ENCODE measurements around the gene FTH1.

The FTH1 gene

DNA sequence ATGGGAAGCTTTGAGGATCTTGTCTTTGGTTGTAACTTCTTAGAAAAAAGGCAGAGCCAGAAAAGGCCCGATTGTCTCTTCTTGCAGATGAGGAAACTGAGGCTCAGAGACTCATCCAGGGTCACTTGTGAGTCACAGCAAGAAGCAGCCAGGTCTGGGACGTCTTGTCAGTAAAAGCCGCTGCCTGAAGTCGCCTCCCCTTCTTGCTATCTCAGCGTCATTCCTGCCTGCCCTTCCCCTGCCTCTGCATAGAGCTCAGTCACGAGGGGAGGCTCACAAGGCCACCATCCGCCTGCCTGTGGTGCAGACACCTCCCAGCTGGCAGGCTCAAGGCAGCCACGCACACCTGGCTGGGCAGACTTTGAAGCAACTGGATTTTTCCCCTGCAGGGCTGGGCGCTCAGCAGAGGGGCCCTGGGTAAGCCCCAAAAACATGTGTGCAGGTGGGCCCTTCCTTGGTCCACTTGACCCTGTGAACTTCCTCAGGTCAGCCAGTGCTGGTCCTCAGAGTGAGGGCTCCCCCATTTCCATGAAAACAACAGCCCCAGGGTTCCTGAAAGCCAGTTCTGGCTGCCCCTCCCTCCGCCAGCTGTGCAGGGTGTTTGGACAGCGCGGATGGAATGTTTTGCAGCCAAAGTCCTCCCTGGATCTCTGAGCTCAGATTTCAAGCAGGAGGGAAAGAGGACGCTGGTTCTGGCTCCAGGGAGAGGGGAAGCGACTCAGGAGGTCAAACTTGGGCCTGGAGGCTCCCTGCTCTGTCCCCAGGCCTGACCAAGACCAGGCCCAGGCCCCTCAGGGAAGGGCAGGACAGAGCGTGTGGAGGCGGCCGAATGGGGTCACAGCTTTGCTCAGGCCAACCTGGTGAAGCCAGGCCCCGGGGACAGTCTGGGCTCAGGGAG is 44.0 kb downstream of the FTH1 start:
- Histone ChIP-seq H3K79me2 (ENCODE audit: insufficient read depth, low read length) (no peaks in the 10 kb centered on the region), H2AFZ (ENCODE audit: low read length) (no peak overlapping the region), H3K4me2 (ENCODE audit: low read length) (no peak overlapping the region), H4K20me1 (ENCODE audit: insufficient read depth, low read length) (no peaks in the 10 kb centered on the region), H3K36me3 (ENCODE audit: insufficient read depth, low read length) (no peaks in the 10 kb centered on the region), H3K4me3 (ENCODE audit: low read depth, low read length, poor library complexity, severe bottlenecking) (no peak overlapping the region), H3K9ac (ENCODE audit: low read length) (no peak overlapping the region), H3F3A (ENCODE audit: insufficient read depth, low read length) (no peaks in the 10 kb centered on the region), H3K27ac (ENCODE audit: low read depth, low read length, poor library complexity, severe bottlenecking) (no peak overlapping the region), H3K9me2 (ENCODE audit: low read depth, low read length) (no peaks in the 10 kb centered on the region), H3K27me3 (ENCODE audit: insufficient read depth, low read length) (no peaks in the 10 kb centered on the region; the same call in 1 of the 2 replicates), H3K4me1 (ENCODE audit: insufficient read depth, low read length, severe bottlenecking) (no peaks in the 10 kb centered on the region), H3K9me3 (ENCODE audit: low read length) (no peaks in the 10 kb centered on the region)
- no peak for TF ChIP-seq CTCF (IDR thresholded peaks at IDR 0.05; ENCODE audit: low read length)
- TF ChIP-seq EZH2 (IDR thresholded peaks at IDR 0.05; ENCODE audit: borderline replicate concordance, low read length), result no peak

DNA sequence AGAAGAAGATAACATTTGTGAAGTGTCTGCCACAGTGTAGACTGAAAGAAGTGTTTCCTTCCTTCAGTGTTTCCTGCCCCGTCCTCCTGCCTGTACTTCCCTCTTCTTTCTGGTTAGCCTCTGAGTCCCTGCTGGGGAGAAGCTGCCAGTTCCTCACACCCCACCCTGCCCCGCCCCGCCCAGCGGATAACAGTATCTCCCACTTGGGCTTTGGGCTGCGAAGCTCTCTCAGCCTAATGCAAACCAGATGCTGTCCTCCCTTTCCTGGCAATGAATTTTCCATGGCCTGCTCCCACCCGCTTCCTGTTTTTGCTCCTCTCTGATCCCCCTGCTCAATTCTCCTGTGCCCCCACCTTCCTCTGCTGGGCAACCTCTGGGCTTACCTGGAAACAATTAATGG is 44.9 kb downstream of the FTH1 start:
- Histone ChIP-seq H3K9me2 (ENCODE audit: low read depth, low read length) (no peaks in the 10 kb centered on the region), H3K4me2 (ENCODE audit: low read length) (no peak overlapping the region), H3K4me1 (ENCODE audit: insufficient read depth, low read length, severe bottlenecking) (no peaks in the 10 kb centered on the region), H3K9me3 (ENCODE audit: low read length) (no peaks in the 10 kb centered on the region), H2AFZ (ENCODE audit: low read length) (no peak overlapping the region), H3K27ac (ENCODE audit: low read depth, low read length, poor library complexity, severe bottlenecking) (no peak overlapping the region), H3K4me3 (ENCODE audit: low read depth, low read length, poor library complexity, severe bottlenecking) (no peak overlapping the region), H3K27me3 (ENCODE audit: insufficient read depth, low read length) (peaks cover 5% of the 10 kb centered on the region; the same call in 1 of the 2 replicates), H3K79me2 (ENCODE audit: insufficient read depth, low read length) (no peaks in the 10 kb centered on the region), H3K36me3 (ENCODE audit: insufficient read depth, low read length) (no peaks in the 10 kb centered on the region), H3F3A (ENCODE audit: insufficient read depth, low read length) (no peaks in the 10 kb centered on the region), H3K9ac (ENCODE audit: low read length) (no peak overlapping the region), H4K20me1 (ENCODE audit: insufficient read depth, low read length) (no peaks in the 10 kb centered on the region)
- TF ChIP-seq EZH2 (IDR thresholded peaks at IDR 0.05; ENCODE audit: borderline replicate concordance, low read length), result no peak
- TF ChIP-seq CTCF (IDR thresholded peaks at IDR 0.05; ENCODE audit: low read length), result no peak

DNA sequence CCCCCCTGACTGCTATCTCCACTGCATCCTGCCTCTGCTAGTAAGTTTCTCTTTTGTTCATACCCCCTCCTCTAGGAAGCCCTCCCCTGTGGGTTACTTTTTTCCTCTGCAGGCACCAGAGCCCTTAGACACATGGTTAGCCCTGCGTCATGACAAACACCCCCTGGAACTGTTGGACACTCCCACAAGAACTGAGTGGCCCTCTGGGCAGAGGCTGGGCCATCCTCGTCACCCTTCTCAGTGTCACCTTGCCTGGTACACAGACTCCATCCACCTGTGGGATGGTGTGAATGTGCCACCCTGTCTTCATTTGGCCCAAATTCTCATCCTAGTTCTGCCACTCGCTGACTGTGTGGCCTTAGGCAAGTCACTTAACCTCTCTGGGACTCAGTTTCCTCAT is 46.0 kb downstream of the FTH1 start:
- Histone ChIP-seq H3K27ac (ENCODE audit: low read depth, low read length, poor library complexity, severe bottlenecking) (no peak overlapping the region), H3K9me2 (ENCODE audit: low read depth, low read length) (no peaks in the 10 kb centered on the region), H3K27me3 (ENCODE audit: insufficient read depth, low read length) (peaks cover 5% of the 10 kb centered on the region; the same call in 1 of the 2 replicates), H3K4me3 (ENCODE audit: low read depth, low read length, poor library complexity, severe bottlenecking) (no peak overlapping the region), H3F3A (ENCODE audit: insufficient read depth, low read length) (no peaks in the 10 kb centered on the region), H3K36me3 (ENCODE audit: insufficient read depth, low read length) (no peaks in the 10 kb centered on the region), H2AFZ (ENCODE audit: low read length) (no peak overlapping the region), H3K4me1 (ENCODE audit: insufficient read depth, low read length, severe bottlenecking) (no peaks in the 10 kb centered on the region), H3K79me2 (ENCODE audit: insufficient read depth, low read length) (no peaks in the 10 kb centered on the region), H3K4me2 (ENCODE audit: low read length) (no peak overlapping the region), H3K9me3 (ENCODE audit: low read length) (no peaks in the 10 kb centered on the region), H4K20me1 (ENCODE audit: insufficient read depth, low read length) (no peaks in the 10 kb centered on the region), H3K9ac (ENCODE audit: low read length) (no peak overlapping the region)
- TF ChIP-seq EZH2 (IDR thresholded peaks at IDR 0.05; ENCODE audit: borderline replicate concordance, low read length) (no peak), CTCF (IDR thresholded peaks at IDR 0.05; ENCODE audit: low read length) (no peak)
